Mesendoderm (in vitro differentiated cells): ENCODE results near the gene MAPKAPK3.

Experiments
- DNase-seq: peaks from one replicate; pipeline ENCODE4 v3.0.0; 2013
- H2AK5ac ChIP-seq: 2 replicates; pipeline ENCODE4 v1.6.1; 2013; ENCODE audit warnings: low read length, inconsistent platforms
- H2BK120ac ChIP-seq: 2 replicates; pipeline ENCODE4 v1.6.1; 2013; ENCODE audit warnings: low read depth, mild to moderate bottlenecking, low read length, moderate library complexity, mixed read lengths
- H2BK15ac ChIP-seq: replicated peaks from 2 replicates; pipeline ENCODE4 v1.6.1; 2013; ENCODE audit warnings: low read depth, mild to moderate bottlenecking, moderate library complexity
- H2BK5ac ChIP-seq: 2 replicates; pipeline ENCODE4 v1.6.1; 2013; ENCODE audit warnings: low read length, inconsistent platforms
- H3K18ac ChIP-seq: 2 replicates; pipeline ENCODE4 v1.6.1; 2013; ENCODE audit warnings: mild to moderate bottlenecking, low read length, mixed read lengths
- H3K23ac ChIP-seq: one replicate; pipeline ENCODE4 v1.6.1; 2013; ENCODE audit warnings: low read length
- H3K27ac ChIP-seq: 2 replicates; pipeline ENCODE4 v1.5.1; 2013; ENCODE audit warnings: low read depth, mild to moderate bottlenecking, inconsistent platforms, low read length, moderate library complexity
- H3K27me3 ChIP-seq: 2 replicates; pipeline ENCODE4 v1.6.1; 2013; ENCODE audit warnings: low read length, control low read depth, mild to moderate bottlenecking, inconsistent platforms; ENCODE audit not compliant: insufficient read depth, poor library complexity
- H3K36me3 ChIP-seq: 2 replicates; pipeline ENCODE4 v1.6.1; 2013; ENCODE audit warnings: low read length, inconsistent platforms; ENCODE audit not compliant: control insufficient read depth, insufficient read depth
- H3K4ac ChIP-seq: one replicate; pipeline ENCODE4 v1.6.1; 2013; ENCODE audit warnings: low read depth, mild to moderate bottlenecking, low read length, moderate library complexity
- H3K4me1 ChIP-seq: 2 replicates; pipeline ENCODE4 v1.6.1; 2013; ENCODE audit warnings: low read depth, low read length, inconsistent platforms; ENCODE audit not compliant: control insufficient read depth
- H3K4me2 ChIP-seq: 2 replicates; pipeline ENCODE4 v1.6.1; 2013; ENCODE audit warnings: low read length
- H3K4me3 ChIP-seq: 2 replicates; pipeline ENCODE4 v1.5.1; 2013; ENCODE audit warnings: mild to moderate bottlenecking, low read length
- H3K56ac ChIP-seq: one replicate; pipeline ENCODE4 v1.6.1; 2013; ENCODE audit warnings: low read length
- H3K79me1 ChIP-seq: 2 replicates; pipeline ENCODE4 v1.6.1; 2013; ENCODE audit warnings: low read length, inconsistent platforms
- H3K79me2 ChIP-seq: 2 replicates; pipeline ENCODE4 v1.6.1; 2013; ENCODE audit warnings: mild to moderate bottlenecking, low read length; ENCODE audit not compliant: control insufficient read depth, insufficient read depth
- H3K9ac ChIP-seq: 2 replicates; pipeline ENCODE4 v1.6.1; 2013; ENCODE audit warnings: low read length, inconsistent platforms
- H4K5ac ChIP-seq: one replicate; pipeline ENCODE4 v1.6.1; 2013; ENCODE audit warnings: low read length
- H4K8ac ChIP-seq: one replicate; pipeline ENCODE4 v1.6.1; 2013; ENCODE audit warnings: low read depth, mild to moderate bottlenecking, control low read depth, low read length, moderate library complexity
- WGBS: extraction: QIAGEN DNeasy Blood & Tissue Kit; methylation state at CpG from one replicate; pipeline ENCODE4 v1.1.7; 2013; ENCODE audit warnings: low lambda C conversion rate, missing lambda C conversion rate; ENCODE audit not compliant: insufficient coverage; ENCODE audit errors: extremely low coverage; 5-methylcytosine and 5-hydroxymethylcytosine counted together

MAPKAPK3 gene

GRCh38 chr3:50600141-50600753 is 16.7 kb upstream of the MAPKAPK3 start:
- H2BK120ac ChIP-seq, result no peak overlapping the region
- no peak overlapping the region for H3K4me2 ChIP-seq
- no peak overlapping the region for H3K4ac ChIP-seq
- H3K79me1 ChIP-seq, result no peaks in the 10 kb centered on the region
- no peak overlapping the region for H3K9ac ChIP-seq
- no peaks in the 10 kb centered on the region for H3K4me1 ChIP-seq
- no peak for DNase-seq
- H4K5ac ChIP-seq, result no peak overlapping the region
- H2BK15ac ChIP-seq, result no peak overlapping the region
- no peaks in the 10 kb centered on the region for H3K36me3 ChIP-seq
- H4K8ac ChIP-seq, result no peak overlapping the region
- H3K79me2 ChIP-seq, result no peaks in the 10 kb centered on the region
- no peak overlapping the region for H3K23ac ChIP-seq
- WGBS, result no CpG with 5 or more reads among the region's 9 CpGs
- no peak overlapping the region for H3K18ac ChIP-seq
- no peak overlapping the region for H2AK5ac ChIP-seq
- no peak overlapping the region for H2BK5ac ChIP-seq
- no peak overlapping the region for H3K27ac ChIP-seq
- H3K56ac ChIP-seq, result no peak overlapping the region
- no peak overlapping the region for H3K4me3 ChIP-seq
- no peaks in the 10 kb centered on the region for H3K27me3 ChIP-seq

- Histone ChIP-seq H2BK120ac (no peak overlapping the region), H2AK5ac (no peak overlapping the region), H3K56ac (no peak overlapping the region), H2BK15ac (no peak overlapping the region), H3K18ac (no peak overlapping the region), H4K8ac (no peak overlapping the region), H3K4me3 (no peak overlapping the region), H3K4me1 (no peaks in the 10 kb centered on the region), H3K9ac (no peak overlapping the region), H4K5ac (no peak overlapping the region), H3K27me3 (no peaks in the 10 kb centered on the region), H3K23ac (no peak overlapping the region), H3K79me2 (no peaks in the 10 kb centered on the region), H3K4me2 (no peak overlapping the region), H3K79me1 (no peaks in the 10 kb centered on the region), H3K36me3 (no peaks in the 10 kb centered on the region), H3K4ac (no peak overlapping the region), H3K27ac (no peak overlapping the region), H2BK5ac (no peak overlapping the region)
- WGBS, result no CpG with 5 or more reads among the region's 14 CpGs
- no peak for DNase-seq
These were observed 15.9 kb upstream of the MAPKAPK3 start for GRCh38 chr3:50600841-50601591.

- H4K8ac ChIP-seq, result no peak overlapping the region
- H3K4ac ChIP-seq, result no peak overlapping the region
- no peaks in the 10 kb centered on the region for H3K27me3 ChIP-seq
- no peak for DNase-seq
- no peak overlapping the region for H3K4me3 ChIP-seq
- no peak overlapping the region for H2AK5ac ChIP-seq
- WGBS, result no CpG with 5 or more reads among the region's 9 CpGs
- no peak overlapping the region for H2BK5ac ChIP-seq
- H2BK120ac ChIP-seq, result no peak overlapping the region
- no peak overlapping the region for H4K5ac ChIP-seq
- H3K23ac ChIP-seq, result no peak overlapping the region
- no peak overlapping the region for H3K56ac ChIP-seq
- H3K18ac ChIP-seq, result no peak overlapping the region
- no peaks in the 10 kb centered on the region for H3K79me2 ChIP-seq
- H3K27ac ChIP-seq, result no peak overlapping the region
- no peak overlapping the region for H3K9ac ChIP-seq
- no peaks in the 10 kb centered on the region for H3K4me1 ChIP-seq
- no peaks in the 10 kb centered on the region for H3K36me3 ChIP-seq
- no peak overlapping the region for H2BK15ac ChIP-seq
- no peaks in the 10 kb centered on the region for H3K79me1 ChIP-seq
- H3K4me2 ChIP-seq, result no peak overlapping the region
These were observed 14.3 kb upstream of the MAPKAPK3 start for GRCh38 chr3:50602595-50603191.

- H3K27ac ChIP-seq, result no peak overlapping the region
- H2BK5ac ChIP-seq, result no peak overlapping the region
- no peak overlapping the region for H2BK120ac ChIP-seq
- H3K56ac ChIP-seq, result no peak overlapping the region
- no peak overlapping the region for H4K8ac ChIP-seq
- H3K18ac ChIP-seq, result no peak overlapping the region
- no peaks in the 10 kb centered on the region for H3K27me3 ChIP-seq
- no peak overlapping the region for H3K23ac ChIP-seq
- H2AK5ac ChIP-seq, result no peak overlapping the region
- H3K36me3 ChIP-seq, result no peaks in the 10 kb centered on the region
- WGBS, result no CpG with 5 or more reads among the region's 4 CpGs
- H3K4ac ChIP-seq, result no peak overlapping the region
- no peak overlapping the region for H2BK15ac ChIP-seq
- H3K4me3 ChIP-seq, result no peak overlapping the region
- no peak overlapping the region for H3K9ac ChIP-seq
- no peaks in the 10 kb centered on the region for H3K79me1 ChIP-seq
- DNase-seq, result no peak
- no peaks in the 10 kb centered on the region for H3K4me1 ChIP-seq
- H3K4me2 ChIP-seq, result no peak overlapping the region
- no peaks in the 10 kb centered on the region for H3K79me2 ChIP-seq
- no peak overlapping the region for H4K5ac ChIP-seq
These were observed 13.5 kb upstream of the MAPKAPK3 start for GRCh38 chr3:50603261-50604109.

GRCh38 chr3:50604110-50604621 is 12.8 kb upstream of the MAPKAPK3 start:
- Histone ChIP-seq H3K18ac (no peak overlapping the region), H3K23ac (no peak overlapping the region), H3K79me2 (no peaks in the 10 kb centered on the region), H2BK5ac (no peak overlapping the region), H3K9ac (no peak overlapping the region), H2BK120ac (no peak overlapping the region), H2BK15ac (no peak overlapping the region), H3K27me3 (no peaks in the 10 kb centered on the region), H3K4me1 (no peaks in the 10 kb centered on the region), H4K8ac (no peak overlapping the region), H3K56ac (no peak overlapping the region), H3K4me2 (no peak overlapping the region), H3K4me3 (no peak overlapping the region), H3K79me1 (no peaks in the 10 kb centered on the region), H4K5ac (no peak overlapping the region), H3K36me3 (no peaks in the 10 kb centered on the region), H3K27ac (no peak overlapping the region), H3K4ac (no peak overlapping the region), H2AK5ac (no peak overlapping the region)
- no CpG with 5 or more reads among the region's 5 CpGs for WGBS
- no peak for DNase-seq
